HG03457 (cell line): ENCODE measurements around the gene CIAPIN1.
A peak's percentile ranks its signal among the peaks of the same experiment; 100 is the strongest.
"Not testable (repeated sequence)": the region's sequence is repeated elsewhere in the genome, so short reads cannot be mapped to it uniquely, and the experiment has no call there.

Experiments
- ATAC-seq: cut with Tn5 transposase; IDR thresholded peaks from one replicate; pipeline ENCODE4 v1.9.1; 2021; ENCODE audit warnings: moderate number of reproducible peaks; ENCODE audit not compliant: unreplicated experiment

The CIAPIN1 gene

GRCh38 chr16:57444711-57445110 lies 2.5 kb downstream of the CIAPIN1 start:
- ATAC-seq, result no peak

- ATAC-seq, result not testable (repeated sequence)
Observed at GRCh38 chr16:57440551-57440950, 6.6 kb downstream of the CIAPIN1 start.

DNA sequence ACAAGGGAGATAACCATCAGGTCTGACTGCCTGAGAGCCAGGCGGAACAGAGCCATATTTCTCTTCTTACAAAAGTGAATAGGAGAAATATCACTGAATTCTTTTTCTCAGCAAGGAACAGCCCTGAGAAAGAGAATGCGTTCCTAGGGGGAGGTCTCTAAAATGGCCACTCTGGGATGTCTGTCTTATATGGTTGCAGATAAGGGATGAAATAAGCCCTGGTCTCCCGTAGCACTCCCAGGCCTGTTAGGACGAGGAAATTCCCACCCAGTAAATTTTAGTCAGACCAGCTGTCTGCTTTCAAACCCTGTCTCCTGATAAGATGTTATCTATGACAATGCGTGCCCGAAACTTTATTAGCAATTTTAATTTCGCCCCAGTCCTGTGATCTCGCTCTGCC lies 7.2 kb downstream of the CIAPIN1 start:
- ATAC-seq, result not testable (repeated sequence)

DNA sequence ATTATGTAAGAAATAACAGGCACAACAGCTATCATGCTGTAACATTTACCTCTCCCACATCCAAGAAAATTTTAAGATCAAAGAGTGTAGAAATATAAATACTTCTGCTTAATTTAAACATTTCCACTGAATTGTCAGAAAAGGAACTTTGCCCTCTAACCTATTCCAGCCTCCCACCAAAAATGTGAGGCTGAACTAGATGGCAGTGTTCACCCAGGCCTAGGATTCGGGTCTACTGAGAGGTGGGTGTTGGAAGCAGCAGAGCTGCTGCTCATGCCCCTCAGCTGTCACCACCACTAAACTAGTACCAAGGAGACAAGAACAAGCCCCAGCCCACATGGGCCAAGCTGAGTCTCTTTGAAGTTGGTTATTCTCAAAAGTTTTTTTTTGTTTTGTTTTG lies 11.3 kb downstream of the CIAPIN1 start:
- no peak for ATAC-seq

DNA sequence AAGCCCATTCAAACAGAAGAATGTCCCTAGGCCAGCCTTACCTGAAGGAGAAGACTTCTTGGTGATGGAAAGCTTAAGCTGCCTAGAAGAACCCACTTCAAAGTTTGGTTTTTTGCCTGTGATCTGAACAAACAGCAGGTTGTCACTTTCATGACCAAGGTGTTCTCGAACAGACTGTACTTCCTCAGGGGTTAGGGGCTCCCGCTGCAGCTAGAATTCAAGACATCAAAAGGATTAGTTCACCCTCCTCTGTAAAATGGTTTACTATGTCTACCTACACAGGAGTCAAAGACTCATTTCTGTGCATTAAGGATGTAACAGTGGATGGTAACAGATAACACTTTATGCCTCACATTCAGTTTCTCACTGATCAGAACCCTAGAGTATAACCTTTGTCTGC lies 13.2 kb downstream of the CIAPIN1 start:
- no peak for ATAC-seq

DNA sequence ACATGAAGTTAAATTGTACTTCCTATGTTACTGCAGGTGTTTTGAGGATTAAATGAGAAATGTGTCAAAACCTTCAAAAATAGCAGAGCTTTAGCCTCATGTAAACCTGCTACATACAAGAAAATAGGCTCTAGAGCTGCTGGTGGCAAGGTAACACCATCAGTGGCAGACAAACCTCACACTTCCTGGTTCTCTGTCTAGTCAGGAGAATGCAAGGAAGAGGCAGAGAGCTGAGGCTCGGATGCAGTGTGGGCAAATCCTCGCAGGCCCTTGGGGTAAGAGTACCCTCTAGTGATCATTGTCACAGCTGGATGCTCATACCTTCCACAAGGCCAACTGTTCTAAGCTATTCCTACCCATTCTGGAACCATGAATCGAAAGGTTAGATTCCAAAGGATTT lies 14.2 kb downstream of the CIAPIN1 start:
- ATAC-seq, result no peak

DNA sequence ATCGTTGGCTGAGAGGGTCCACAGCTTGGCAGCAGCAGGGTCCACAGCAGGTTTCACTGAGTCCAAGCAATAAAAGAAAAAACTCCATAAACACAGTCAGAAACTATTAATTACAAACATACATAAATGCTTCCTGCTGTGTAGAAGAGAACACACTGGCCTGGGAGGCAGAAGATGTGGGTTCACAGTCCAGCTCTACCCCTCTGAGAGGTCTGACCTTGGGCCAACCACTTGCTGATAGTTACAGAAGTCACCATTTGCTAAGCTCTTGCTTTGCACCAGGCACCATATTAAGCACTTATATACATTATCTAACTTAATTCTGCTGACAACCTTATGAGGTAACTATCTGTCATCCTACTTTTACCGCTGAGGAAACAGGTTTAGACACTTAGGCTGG lies 14.7 kb downstream of the CIAPIN1 start:
- no peak for ATAC-seq

DNA sequence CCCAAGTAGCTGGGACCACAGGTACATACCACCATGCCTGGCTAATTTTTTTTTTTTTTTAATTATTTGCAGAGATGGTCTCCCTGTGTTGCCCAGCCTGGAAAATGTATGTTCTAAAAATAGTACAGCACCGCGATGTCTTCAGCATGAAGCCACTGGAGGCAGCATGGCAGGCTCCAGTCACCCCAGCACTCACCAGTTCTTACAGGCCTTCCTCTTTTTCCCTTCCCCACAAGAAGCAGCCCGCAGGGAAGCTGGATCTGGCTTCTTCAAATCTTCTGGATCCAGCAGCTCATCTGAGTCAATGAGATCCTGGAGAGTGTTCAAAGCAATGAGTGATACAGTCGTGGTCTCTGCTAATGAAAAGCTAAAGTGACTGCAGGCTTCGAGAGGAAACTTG lies 16.2 kb downstream of the CIAPIN1 start:
- ATAC-seq, result no peak

DNA sequence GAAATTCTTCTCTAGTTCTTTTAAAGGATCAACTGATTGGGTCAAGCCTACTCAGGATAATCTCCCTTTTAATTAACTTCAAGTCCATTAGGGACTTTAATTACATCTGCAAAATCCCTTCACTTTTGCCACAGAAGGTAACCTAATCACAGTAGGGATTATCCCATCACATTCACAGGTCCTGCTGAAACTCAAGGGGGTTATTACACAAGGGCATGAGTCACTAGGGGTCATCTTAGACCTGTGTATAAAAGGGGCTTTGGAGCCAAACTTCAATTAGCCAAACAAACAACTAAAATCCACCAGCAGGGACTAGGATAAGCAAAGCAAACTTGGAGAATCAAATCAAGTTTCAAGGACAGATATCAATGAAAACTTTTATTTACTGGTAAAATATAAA lies 19.4 kb downstream of the CIAPIN1 start:
- ATAC-seq, result no peak

- ATAC-seq, result no peak
Observed at GRCh38 chr16:57427307-57427706, 19.9 kb downstream of the CIAPIN1 start.

DNA sequence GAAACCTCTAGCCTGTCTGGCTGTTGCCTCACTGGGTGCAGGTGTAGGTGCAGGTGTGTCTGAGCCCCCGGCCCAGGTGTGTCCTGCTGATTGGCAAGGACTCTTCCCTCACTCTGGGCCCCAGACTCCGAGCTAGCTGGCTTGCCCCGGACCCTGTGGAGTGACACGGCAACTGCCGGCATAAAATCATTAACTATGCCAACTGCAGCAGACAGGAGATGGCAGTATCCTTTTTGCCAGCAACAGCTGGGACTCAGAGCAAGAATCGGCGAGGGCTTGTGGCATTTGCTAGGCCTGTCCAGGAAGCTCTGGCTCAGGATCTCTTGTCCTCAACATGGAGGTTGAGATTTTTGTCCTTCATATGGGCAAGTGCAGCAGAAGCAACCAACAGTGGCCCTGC lies 20.8 kb downstream of the CIAPIN1 start:
- ATAC-seq, result no peak

GRCh38 chr16:57424583-57424982 lies 22.6 kb downstream of the CIAPIN1 start:
- ATAC-seq, result no peak

DNA sequence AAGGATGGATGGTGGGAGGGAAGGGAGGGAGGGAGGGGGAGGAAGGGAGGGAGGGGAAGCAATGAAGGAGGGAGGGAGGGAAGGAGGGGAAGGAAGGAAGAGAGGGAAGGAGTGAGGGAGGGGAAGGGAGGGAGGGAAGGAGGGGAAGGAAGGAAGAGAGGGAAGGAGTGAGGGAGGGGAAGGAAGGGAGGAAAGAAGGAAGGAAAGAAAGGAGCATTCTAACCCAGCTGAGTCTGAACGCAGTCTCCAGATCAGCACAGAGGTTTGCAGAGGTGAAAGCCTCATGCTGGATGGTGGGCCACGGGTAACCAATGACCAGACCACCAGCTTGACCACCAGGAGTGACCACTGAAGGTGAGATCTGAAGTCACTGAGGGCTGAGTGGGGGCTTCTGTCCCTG lies 24.0 kb downstream of the CIAPIN1 start:
- no peak for ATAC-seq

DNA sequence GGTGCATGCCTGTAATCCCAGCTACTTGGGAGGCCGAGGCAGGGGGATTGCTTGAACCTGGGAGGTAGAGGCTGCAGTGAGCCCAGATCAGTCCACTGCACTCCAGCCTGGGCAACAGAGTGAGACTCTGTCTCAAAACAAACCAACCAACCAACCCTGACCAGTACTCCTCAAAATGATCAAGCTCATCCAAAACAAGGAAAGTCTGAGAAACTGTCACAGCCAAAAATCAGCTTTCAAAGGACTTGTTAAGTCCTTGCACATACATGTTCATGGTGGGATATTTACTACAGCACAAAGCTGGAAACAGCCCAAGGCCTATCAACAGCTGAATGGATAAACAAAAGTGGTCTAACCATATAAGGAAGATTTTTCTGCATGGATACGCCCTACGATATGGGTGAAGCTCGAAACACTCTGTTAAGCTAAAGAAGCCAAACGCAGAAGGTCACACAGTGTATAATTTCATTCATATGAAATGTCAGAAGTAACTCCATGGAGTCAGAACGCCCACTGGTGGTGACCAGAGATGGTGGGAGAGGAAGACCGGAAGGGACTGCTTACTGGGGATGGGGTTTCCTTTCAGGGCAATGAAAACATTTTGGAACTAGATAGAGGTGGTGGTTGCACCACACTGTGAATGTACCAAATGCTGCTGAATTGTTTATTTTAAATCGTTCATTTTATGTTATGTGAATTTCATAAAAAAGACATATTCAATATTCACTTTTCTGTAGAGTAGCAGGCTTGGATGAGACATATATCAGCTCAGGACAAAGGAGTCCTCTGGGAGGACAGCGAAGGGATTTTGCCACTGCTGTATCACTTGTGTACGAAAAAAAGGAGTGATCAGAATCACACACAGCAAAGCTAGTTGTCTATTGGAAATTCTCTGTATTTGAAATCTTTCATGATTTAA lies 24.9 kb downstream of the CIAPIN1 start:
- ATAC-seq, result no peak

- ATAC-seq, result no peak
Observed at GRCh38 chr16:57419506-57419905, 27.7 kb downstream of the CIAPIN1 start.

GRCh38 chr16:57416084-57416483 lies 31.1 kb downstream of the CIAPIN1 start:
- no peak for ATAC-seq

DNA sequence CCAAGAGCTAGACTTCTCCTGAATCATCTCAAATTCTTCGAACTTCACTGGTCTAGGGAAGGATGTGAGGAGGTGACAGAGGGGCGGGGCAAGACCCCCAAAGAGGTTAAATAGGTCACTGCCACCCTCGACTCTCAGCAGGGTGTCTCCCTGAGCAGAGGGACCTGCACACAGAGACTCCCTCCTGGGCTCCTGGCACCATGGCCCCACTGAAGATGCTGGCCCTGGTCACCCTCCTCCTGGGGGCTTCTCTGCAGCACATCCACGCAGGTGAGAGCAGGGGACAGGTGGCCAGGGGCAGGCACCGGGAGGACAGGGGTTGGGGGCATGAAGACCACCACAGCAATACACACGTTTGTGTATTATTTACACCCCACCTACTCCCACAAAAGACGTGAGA lies 33.5 kb downstream of the CIAPIN1 start:
- no peak for ATAC-seq

- ATAC-seq, result peak; percentile 55
Observed at GRCh38 chr16:57413301-57413730, 33.9 kb downstream of the CIAPIN1 start.

- ATAC-seq, result no peak
Observed at GRCh38 chr16:57412584-57412983, 34.6 kb downstream of the CIAPIN1 start.

DNA sequence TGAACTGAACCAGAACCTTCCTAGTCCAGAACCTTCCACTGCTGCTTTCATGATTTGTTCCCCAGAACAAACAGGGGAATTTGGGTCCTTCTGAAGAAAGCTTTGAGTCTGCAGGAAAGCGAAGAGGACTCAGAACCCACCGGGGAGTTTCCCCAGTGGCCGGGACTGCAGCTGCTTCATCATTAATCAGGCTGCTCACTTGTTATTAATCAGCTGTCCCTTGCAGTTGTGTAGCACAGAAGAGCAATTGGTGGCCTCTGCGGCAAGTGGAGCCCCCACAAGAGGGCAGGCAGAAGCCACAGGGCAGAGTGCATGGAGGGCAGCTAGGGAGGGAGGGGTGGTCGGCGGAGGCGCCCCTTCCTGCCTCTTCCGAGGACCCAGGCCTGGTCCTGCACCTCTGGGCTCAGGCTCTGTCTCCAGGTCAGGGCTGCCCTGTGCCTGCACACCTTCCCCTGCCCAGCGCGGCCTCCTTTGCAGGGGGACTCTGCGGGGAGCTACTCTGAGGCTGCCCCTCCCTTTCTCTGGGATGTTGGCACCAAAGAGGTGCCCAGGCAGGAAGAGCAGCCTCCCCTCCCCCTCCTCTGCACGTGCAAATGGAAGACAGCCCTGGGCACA lies 35.7 kb downstream of the CIAPIN1 start:
- ATAC-seq, result no peak

DNA sequence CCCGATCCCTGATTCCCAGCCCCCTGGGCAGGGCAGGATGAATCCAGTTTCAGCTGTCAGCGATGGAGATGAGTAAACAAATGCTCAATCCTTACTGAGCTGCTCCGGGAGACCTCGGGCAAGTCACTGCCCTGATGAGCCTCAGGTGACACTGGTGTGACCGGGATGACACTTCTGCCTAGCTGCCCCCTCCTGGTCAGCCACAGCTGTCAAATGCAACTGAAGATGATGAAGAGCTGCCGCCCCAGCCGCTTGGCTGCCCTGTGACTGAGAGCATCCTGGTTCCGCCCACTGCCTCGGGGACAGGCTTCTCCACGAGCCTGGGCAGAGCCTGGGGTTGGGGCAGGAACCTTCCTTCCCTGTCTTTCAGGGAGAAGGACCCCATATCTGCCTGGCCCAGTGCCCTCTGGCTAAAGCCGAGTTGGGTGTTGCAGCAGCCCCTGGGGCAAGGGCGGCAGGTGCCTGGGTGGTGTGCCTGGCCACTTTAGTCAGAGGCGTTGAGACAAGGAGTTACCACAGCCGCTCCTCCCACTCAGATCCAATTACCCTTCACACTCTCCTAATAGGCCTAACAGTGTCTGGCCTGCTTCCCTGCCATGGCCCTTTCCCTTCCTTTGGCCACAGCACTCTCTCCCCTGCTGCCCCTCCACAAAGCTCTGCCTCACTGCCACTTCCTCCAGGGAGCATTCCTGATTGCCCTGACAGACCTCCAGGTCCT lies 37.2 kb downstream of the CIAPIN1 start:
- ATAC-seq, result no peak

DNA sequence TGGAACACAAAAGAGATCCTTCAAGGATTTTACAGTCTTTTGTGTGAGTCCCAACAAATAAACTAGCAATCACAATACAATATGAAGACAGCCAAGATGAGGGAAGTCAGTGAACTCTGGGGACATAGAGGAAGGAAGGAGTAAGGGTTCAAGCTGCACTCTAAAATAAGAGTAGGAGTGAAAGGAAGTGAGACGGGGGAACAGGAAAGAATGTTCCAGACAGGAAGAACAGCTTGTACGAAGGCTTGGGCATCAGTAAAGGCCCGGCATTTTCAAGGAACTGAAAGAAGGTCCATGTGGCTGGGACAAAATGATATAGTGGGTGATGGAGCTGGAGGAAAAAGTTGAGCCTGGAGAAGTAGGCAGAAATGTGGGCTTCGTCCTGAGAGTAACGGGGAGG lies 38.1 kb downstream of the CIAPIN1 start:
- no peak for ATAC-seq
